NCI-H2196 (cell line): ENCODE data around the gene GID8.

Experiments
- DNase-seq: peaks from one replicate; lab custom pipeline; 2025; ENCODE audit not compliant: unreplicated experiment; lab: John Stamatoyannopoulos, UW

Gene GID8

DNA sequence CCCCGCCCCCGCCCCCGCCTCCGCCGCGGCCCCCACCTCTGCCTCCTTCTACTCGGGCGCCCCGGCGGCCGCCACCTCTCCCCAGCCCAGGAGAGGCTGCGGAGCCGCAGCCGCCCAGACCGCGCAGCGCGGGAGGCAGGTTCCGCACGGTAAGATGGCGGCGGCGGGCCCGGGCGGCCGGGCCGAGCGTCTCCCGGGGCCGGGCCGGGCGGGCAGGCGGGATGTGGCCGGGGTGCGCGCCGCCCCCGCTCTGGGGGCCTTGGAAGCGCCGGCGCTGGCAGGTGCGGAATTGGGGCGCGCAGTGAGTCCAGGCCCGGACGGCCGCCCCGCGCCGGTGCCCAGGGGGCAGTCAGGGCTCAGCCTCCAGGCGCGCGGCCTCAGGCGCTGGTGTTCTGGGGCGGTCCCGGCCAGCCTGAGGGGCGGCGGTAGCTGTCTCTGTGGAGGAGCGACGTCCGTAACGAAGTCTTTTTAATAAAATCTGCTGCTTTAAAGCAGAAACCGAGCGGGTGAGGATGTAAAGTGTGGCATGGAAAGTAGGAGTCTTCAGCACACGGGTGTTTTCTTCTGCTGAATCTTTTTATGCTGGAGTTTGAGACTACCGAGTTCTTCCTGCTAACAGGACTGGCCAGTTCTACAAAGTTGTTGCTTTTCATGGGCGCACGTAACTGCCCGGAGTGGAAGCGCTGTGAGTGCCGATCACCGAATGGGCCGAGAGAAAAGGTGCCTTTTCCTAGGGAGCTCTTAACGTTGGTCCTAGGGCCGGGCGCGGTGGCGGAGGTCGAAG is at the start of gene GID8:
Gene GID8 (plus strand): TSS at position 43 of the 784 bp plus-strand sequence. CDS start 3,356 bp downstream, outside the sequence.
- DNase-seq: peak; percentile 31

DNA sequence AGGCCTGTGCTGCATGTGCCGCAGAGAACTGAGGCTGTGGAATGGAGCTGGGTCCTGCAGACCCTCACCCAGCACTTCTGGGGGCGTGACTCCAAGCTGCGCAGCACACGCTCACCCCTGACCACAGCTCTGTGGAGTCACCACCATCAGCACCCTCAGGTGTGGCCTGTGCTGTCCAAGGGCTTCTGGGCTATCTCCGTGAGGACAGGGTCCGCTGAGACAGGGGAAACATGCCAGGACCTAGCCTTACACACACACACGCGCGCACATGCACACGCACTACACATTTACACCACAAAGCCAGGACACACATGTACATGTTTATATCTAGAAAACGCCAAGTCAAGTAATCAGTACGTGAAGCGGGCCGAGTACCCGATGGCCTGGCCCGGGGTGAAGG is 49.5 kb upstream of the GID8 start:
- no peak for DNase-seq

DNA sequence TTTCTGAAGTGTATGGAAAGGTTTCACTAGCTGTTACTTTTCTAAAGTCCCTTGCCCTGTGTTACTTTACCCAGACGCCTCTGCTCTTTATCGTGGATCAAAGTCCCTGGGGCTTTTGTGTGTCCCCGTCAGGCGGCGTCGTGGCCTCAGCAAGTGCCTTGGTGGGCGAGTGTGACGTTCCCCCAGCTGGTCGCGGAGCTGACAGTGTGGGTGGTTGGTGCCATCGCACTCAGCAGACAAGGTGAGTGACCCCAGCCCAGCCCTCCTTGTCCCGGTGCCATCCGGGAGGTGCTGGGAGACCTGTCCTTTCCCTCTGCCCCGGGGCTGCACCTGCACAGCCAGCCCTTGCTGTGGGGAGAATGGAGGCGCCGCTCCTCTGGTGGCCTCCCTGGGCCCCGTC is 49.0 kb upstream of the GID8 start:
- DNase-seq: no peak

DNA sequence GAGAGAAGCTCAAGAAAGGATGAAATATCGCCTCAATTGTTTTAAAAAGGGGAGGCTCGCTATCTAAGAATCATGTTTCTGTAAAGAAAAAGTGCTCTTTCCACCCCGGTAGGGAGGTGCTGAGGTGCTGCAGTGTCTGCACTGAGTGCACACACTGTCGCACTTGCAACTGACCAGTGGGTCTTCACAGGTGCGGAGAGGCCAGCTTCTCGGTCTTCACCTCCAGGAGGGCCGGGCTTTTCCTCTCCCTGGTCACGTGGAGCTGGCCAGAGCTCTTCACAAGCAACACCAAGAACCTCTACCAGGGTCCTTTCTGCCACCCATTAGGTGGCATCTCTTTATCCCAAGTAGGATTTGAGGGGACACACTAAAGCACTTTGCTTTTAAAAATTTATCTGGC is 48.5 kb upstream of the GID8 start:
- DNase-seq: no peak

DNA sequence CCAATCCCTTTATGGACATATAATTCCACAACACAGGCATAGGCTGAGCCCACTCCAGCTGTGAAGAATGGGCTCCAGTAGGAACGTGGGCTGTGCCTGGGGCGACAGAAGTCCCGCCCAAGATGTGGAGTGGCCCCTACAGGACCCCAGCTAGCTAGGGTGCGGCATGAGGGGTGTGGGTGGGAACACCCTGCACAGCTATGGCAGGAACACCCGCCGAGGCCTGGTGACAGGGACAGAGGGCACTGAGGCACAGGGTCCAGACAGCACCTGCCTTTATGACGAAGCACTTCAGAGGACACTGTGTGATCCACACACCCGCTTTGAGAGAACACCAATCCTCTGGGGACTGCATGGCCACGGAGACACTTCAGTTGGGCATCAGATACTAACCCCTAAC is 48.1 kb upstream of the GID8 start:
- no peak for DNase-seq

DNA sequence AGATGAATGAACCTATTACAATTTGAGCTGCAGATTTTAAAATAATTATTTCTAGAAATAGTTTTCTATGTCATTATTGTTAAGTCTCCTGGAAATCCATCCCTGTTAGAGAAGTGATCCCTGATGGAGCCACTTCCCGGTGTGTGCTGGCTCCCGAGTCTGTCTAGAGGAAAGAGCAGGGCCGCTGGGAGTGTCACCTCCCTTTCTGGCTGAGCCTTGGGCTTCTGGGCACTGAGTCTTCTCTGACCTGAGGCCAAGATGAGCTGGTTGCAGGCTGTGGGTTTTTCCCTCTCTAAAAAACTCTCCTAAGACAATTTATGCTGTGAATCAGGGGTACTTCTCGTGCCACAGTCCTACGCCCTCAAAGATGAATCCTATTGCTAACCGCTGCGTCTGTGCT is 47.5 kb upstream of the GID8 start:
- no peak for DNase-seq

DNA sequence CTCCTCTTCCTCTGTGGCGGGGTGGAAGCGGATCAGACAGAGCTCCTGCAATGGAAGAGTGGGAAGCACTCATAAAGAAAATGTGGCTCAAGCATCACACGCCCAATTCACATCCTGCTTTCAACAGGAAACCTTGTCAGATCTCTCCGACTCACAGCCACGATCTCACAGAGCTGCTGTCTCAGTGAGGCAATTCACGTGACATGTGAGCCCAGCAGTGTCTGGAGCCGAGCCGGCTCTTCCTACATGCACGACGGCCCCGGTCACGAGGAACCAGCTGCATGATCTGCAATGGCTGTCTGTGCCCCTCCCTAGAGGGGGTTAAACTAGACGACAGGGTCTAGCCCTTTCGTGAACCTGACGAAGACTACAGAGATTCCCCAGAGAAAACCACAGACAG is 46.8 kb upstream of the GID8 start:
- no peak for DNase-seq

DNA sequence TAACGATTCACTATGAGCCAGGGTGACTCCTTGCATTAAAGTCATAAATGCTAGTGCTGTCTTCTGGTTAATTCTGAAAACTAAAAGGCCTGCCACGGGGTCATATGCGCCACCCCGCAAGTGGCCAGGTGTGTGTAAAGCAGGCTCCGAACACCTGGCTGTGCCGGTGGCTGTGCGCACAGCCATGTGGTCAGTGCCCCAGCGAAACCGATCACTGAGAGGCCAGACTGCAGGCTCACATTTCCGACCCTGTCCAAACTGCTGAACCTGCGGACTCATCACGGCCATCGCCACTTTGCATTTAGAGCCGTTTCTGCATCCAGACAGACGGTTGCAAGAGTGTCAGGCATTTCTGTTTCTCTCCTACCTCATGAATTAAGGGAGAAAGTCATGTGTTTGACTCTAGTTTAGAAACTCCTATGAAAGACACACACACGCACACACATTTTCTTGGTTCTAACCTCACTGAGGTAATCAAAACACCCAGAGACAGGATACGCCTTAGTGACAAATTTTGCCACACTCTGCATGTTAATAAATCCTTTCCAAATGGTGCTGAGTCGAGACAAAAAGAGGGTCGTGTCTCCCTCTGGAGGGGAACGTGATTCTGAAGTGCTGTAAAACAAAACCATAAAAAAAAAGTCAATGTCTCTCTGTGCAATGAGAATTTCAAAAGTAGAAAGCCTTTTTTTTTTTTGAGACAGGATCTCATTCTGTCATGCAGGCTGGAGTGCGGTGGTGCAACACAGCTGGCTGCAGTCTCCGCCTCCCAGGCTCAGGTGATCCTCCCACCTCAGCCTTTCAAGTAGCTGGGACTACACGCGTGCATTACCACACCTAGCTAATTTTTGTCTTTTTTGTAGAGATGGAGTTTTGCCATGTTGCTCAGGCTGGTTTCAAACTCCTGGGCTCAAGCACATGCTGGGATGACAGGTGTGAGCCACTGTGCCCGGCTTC is 45.3 kb upstream of the GID8 start:
- DNase-seq: no peak

DNA sequence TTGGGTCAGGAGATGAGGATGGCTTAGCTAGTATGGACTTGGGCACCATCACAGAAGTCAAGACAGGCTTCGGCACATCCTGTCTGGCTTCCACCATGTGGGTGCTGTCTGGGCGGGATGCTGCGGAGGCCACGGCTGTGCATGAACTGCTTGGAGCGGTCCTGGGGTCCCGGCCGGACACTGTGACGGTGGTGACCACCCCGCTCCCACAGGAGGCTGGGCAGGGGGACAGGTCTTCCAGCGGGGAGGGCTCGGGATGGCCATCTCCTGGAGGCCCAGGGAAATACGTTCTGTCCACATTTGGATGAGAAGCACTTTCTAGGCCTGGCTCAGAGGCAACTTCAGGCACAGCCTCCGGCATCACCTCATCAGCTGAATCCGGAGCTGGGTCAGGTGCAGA is 44.2 kb upstream of the GID8 start:
- DNase-seq: no peak

DNA sequence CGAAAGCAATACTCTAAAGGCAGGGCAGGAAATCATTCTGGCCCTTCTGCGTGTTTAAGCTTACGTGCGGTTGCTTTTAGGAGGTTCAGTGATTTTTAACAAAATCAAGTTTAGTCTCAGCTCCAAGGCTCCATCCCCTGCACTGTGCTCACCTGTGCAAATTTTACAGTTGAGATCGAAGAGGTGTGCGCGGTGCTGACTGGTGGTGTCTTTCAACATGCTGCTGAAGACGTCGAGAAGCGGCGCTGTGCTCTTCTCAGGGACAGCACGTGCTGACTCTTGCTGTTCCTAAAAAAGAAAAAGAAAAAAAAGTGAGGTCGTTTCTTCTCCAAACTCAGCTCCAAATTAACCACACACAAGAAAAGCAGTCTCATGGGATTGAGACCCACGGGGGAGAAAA is 43.7 kb upstream of the GID8 start:
- no peak for DNase-seq

DNA sequence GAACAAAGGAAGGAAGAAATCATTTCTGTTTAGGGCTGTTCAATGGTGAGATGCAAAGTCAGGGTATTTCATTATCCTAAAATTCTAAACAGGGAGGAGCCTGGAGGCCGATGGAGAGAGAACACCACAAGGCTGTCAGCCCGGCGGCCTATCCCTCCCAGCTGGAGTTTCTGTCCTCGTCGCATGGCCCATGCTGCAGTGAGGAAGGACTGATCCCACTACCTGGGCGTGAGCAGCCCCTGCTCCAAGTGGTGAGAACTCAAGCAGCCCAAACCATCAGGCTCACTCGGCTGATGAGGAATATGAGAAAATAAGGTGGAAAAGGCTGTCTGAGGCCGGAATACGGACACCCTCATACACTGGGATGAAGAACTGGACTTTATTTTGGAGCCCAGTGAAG is 42.4 kb upstream of the GID8 start:
- no peak for DNase-seq

DNA sequence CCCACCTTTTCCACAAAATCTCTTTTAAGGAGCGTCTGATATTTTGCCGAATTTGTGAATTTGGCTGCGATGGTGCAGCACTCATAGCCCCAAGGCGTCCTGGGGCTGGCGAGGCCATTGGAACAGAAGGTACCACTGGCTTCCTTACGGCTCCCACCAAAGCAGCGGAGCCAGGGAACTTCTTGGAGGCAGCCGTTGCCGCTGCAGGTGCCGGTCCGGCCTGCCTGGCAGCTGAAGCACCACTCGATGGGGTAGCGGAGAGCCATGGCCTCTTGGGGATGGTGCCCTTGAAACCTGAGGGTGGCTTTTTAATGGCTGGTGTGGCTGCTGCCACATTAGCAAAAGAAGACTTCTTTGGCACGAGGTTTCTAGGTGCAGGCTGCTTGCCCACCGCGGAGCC is 41.4 kb upstream of the GID8 start:
- no peak for DNase-seq

DNA sequence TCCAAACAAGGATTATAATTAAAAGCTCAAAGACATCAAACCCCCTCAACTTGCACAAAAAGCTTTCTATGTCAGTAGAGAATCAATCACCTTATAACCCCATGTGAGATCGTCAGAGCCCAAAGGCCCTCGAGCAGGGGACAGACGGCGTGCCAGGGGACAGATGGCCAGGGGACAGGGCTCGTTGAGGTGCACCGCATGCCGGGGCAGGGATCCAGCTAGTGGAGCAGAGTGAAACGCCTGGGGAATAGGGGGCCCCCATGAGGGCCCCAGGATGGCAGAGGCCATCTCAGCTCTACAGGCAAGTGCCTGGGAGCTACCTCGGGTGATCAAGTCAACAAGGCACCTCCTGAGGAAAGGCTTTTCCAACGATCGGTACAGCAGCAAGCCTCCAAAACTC is 40.3 kb upstream of the GID8 start:
- no peak for DNase-seq

DNA sequence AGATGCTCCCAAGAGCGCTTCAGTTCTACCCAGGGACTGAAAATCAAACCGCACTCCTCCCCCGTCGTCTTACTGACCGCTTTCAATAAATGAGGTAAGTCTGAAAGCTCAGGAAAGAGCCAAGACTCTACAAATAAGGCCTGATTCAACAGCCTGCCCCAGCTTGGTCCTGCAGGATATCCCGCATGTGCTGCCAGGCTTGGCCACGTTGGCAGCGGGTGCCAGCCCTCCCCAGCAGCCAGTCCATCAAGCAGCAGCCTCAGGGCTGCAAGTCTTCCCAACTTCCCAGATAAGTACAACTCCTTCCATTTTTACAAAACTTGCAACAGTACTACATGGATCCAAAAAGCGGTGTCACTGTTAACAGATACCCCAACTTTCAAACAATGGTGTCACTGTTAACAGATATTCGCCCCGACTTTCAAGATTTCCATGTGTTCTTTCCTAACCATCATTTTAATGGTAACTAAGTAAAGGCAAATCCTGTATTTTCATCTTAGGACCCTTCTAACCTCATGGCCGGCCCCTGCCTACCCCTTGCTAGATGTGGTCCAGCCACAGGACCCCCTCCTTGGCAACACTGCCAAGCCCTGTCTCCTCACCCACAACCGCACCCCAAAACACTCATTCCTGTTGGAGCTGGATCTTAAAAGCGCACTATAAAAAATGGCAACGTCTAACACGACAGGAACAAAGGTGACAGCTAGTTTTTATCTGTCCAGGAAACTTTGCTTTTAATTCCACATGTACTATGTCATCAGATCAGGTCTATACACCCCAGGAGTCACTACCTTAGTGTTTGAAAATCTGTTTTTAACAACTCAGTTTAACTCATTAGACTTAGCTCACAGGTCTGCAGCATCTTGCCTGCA is 39.6 kb upstream of the GID8 start:
- no peak for DNase-seq

DNA sequence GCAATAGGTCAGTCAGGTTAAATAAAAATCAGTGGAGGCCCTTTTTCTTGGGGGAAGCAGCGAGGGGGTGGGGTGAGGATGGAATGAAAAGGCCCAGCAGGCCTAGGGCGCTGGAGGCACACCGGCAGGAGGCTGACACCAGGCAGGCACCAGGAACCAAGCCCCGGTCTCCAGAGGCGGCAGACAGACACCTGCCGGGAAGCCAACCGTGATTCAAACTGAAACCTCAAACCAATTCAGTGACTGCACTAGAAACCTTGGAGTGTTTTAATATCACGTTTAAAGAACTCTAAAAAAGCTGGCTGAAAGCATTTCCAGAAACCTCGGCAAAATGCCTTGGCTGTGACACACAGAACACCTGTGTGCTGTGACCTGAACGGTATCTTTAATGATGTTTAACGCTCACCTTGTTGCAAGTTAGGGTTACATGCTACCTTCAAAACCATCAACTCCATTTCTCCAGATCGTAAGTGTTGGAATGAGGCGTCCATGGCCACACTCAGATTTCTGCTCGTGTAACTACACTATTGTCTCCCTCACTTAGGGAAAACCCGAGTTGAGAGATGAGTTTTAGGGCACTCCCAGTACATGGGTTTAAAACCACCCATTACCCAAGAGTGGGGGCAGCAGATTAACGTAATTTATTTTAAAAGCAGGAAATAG is 38.8 kb upstream of the GID8 start:
- no peak for DNase-seq

DNA sequence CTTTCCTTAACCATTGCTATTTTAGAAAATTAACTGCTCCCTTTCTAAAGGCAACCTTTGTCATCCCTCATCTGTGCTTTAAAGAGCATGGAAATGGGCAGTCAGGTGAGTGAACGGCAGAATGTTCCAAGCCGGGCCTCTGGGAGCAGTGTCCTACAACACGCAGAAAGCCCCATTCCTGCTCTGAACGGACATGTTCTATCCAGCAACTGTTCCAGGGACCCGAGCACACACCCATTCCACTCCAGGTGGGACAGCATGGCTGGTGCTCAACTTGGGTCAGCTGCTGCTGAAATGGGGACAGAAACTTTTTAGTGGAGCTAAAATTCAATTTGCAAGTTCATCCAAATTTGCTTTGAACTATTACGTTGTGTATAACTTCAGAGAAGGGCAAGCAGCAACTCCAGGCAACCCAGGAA is 38.3 kb upstream of the GID8 start:
- DNase-seq: no peak

DNA sequence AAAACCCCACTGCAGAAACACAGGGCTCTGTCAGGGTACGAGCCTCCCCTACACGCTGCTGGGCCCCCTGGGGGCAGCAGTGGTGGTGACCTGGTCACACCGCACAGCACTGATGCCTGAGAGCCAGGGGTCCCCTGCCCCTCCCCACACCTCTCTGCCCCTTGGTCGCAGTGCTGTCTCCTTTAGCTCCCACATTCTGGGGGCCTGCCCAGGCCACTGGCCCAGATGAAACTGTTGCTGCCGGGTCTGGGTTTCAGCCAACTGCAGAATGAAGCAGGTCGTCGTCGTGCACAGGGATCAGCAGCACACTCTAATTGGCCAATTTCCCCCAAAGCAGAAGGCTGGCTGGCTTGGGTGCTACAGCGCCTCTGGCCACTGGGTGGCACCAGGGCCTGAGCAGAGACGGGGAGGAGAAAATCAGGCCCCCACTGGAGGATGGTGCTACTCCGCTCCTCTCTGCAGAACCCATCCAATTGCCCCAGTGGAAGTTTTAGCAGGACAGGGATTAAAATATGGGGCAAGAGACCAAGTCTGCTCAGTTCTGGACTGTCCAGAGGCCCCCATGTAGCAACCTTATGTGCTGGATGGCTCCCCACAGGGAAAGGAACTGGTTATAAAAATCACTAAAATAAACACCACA is 37.8 kb upstream of the GID8 start:
- peak; percentile 83 for DNase-seq

DNA sequence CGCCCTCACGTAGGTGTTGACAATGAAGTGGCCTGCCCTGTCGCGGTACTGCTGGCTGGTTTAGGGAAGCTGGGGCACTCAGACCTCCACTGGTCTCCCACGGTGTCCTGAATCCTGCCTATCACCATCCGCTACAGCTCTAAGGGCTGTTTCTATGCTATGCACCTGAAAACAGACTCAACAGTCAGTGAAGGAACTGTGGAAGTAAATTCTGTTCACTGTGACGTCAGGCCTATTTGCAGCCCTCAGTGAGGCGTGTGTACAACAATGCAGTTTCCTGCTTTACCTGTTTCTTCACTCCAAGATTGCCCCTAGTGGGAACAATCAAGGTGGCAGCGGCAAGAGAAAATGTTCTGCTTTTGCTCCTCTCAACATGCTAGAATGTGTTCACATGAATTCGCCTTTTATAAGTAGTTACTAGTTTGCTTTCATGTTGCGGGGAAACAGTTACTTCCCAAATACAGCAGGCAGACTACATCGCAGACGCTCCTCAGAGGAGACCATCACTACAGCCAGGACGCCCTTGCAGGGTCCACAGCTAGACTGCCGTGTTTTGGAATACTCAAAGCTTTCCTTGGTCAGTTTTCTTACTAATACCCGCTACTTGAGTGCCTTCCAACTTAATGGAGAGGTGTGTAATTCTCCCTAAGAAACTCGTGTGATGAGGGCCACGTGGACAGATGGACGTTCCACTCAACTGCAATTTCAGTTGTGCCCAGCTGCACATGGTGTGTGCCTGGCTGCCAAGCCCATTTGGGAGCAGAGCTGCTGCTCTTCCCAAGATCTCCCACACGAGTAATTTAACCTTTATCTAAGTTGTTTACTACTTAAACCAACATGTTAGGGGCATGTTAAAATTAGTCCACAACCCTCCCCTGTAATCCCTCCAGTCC is 37.0 kb upstream of the GID8 start:
- DNase-seq: peak; percentile 65

DNA sequence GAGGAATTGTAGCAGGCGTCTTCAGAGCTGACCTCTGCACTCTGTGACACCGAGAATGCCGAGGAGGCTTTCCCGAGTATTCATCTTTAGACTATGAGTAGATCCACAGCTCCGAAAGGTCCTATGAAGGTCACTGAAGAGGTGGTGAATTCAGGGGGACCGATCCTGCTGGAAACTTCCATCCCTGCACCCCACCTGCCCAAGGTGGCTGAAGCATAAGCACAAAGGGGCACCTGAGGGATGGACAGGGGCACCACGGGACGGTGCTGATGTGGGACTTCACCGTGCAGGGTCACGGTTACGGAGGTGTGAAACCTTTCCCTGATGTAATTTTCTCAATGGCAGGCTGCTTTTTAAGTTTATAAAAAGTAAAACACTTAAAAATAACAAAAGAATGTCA is 36.1 kb upstream of the GID8 start:
- DNase-seq: no peak
